HG03095 (cell line): ENCODE data around the gene PDK1.
A peak's percentile ranks its signal among the peaks of the same experiment; 100 is the strongest.
"Not testable (repeated sequence)": the region's sequence is repeated elsewhere in the genome, so short reads cannot be mapped to it uniquely, and the experiment has no call there.

Experiments
- ATAC-seq: cut with Tn5 transposase; IDR thresholded peaks from one replicate; pipeline ENCODE4 v1.9.1; 2021; ENCODE audit warnings: moderate library complexity; ENCODE audit not compliant: unreplicated experiment

PDK1 gene

DNA sequence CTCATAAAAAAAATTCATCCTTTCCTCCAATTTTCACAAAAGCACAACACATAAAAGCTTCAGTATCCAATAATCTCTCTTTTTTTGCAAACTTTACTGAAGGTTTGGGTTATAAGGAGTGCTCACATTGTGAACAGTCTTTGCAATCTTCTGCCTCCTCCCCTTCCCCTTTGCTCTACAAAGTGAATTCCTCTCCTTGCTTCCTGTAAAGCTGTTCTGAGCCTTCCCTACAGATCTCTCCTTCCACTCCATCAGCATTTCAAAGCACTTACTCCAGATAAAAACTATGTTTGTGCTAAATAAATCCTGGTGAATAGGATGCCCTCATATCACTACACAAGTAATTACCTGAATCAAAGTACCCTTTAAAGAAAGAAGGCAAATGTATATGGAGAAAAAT is 4.6 kb upstream of the PDK1 start:
- ATAC-seq = no peak

DNA sequence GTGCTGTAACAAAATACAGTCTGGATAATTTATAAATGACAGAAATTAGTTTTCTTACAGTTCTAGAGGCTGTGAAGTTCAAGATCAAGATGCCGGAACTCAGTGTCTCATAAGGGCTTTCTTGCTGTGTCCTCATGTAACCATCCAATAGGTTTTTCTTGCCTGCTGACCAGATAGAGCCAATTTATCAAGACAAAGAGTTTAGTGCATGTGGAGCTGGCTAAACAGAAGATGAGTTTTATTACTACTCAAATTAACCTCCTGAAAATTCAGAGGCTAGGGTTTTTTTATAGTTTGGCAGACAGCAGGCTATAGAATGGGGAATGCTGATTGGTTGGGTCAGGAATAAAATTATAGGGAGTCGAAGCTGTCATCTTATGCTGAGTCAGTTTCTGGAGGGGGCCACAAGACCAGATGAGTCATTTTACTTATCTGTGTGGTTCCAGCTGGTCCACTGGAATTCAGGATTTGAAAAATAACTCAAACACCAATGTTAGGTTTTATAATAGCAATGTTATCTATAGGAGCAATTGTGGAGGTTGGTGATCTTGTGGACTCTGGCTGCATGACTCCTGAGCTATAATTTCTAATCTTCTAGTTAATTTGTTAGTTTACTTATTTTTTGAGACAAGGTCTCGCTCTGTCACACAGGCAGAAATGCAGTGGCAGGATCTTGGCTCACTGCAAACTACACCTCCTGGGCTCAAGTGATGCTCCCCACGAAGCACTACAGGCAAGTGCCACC is 3.2 kb upstream of the PDK1 start:
- no peak for ATAC-seq

DNA sequence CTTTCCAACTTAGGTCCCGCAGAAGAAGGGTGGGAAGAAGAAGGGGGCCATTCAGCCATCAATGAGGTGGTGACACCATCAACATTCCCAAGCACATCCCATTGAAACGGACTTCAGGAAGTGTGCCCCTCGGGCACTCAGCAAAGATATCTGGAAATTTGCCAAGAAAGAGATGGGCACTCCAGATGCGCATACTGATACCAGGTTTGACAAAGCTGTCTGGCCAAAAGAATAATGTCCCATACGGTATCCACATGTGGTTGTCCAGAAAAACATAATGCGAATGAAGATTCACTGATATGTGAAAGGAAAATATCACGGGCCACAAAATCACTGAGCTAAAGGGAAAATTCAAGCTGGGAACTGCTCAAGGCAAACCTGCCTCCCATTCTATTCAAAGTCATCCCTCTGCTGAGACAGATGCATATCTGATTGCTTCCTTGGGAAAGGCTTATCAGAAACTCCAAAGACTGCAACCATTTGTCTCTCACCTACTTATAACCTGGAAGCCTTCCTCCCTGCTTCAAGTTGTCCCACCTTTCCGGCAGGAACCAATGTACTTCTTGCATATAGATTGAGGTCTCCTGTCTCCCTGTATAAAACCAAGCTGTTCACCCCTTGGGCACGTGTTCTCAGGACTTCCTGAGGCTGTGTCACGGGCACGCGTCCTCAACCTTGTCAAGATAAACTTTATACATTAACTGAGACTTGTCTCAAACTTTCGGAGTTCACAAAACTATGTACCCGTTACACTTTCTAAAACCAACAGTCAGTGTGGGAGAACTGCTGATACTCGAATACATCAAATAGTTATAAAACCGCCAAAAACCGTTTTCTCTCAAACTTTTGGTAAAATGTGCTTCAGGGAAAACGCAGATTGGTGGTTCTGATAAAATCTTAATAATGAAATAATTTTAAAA is 1.3 kb upstream of the PDK1 start:
- no peak for ATAC-seq

DNA sequence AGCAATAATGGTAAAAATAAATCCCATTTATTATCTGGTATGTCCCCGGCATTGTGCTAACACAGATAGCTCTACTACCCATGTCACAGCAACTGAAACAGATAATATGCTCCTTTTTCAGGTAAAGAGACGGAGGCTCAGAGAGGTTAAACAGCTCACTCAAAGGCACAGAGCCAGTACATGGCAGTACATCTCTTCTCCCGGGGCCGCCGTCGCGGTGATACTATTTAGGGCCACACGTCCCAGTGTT is 693 bp upstream of the PDK1 start:
- ATAC-seq = peak; percentile 6

DNA sequence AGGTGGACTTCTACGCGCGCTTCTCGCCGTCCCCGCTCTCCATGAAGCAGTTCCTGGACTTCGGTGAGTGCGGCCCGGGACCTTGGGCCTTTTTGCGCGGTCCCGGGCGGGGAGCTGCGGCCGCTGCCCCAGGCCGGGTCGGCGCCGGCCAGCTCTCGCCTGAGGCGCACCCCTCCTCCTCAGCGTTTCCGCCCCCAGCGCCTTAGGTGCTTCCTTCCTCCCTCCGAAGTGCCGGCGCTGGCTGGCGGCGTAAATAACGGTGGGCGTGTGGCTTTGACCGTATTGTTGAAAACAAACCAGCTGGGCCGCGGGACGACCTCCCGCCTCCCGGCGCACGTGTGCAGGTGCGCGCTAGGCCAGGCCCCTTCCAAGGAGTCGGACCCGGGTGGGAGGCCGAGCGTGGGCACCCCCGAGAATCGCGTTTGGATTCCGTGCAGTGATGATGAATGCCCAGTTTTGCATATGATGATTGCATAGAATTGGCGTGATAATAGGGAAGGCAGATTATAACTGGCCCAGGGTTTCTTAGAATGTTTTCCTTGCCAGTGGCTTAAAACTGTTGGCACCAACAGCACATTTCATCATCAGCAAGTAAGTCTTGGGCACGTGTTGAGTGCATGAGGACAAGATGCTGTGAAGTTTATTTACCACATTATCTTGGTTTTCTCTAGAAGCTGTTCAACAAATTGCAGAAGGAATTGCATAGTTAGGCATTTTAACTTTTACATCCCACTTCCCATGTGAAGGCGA is 569 bp downstream of the PDK1 start:
- ATAC-seq = peak; percentile 69

DNA sequence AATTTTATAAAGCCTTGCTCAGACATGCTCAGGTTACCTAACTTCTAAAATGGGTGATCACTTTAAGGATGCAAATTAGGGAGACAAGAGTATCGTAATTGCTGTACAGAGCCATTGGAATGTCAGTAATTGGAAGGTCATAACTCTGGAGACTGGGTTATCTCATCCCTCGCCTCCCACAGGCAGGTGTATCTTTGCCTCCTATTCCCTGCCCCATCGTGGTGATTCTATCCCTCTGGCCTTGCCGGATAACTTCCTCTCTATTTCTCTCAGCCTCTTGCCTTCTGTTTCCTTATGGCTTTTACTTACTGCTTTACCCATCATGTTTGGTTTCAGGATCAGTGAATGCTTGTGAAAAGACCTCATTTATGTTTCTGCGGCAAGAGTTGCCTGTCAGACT is 2.5 kb downstream of the PDK1 start:
- ATAC-seq = no peak

DNA sequence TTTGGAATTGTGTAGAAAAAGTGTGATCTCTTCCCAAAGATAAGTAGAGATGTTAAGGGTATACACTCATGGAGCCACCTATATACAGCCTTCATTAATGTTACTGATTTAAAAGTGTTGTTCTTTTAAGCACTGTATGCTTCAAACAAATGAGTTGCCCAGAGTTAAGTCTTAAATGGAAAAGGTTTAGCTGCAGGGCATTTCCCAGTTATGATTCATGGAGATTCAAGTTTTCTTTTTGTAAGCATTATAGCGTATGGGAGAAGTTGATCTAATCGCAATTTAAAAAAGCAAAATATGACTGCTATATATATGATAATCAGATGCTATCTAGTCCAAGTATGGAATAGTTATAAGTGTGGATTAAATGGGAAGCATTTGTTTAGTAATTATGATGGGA is 4.8 kb downstream of the PDK1 start:
- ATAC-seq = no peak

DNA sequence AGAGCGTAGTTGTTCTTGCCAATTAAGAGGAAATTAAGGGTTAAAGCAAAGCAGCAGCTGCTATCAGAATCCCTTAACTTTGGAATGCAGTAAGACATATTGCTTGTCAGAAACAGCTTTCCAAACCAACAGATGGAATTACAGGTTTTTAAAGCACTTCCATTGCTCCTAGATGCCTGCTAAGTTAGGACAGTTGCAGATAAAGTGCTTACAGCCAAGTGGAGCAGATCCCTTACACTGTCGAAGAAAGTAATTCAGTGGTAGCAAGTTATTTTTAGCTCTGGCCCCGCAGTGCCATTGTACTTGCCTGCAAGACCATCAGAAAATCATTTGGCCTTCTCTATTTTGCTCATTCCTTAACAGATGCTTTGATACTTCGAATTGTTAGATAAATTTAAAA is 5.4 kb downstream of the PDK1 start:
- no peak for ATAC-seq

DNA sequence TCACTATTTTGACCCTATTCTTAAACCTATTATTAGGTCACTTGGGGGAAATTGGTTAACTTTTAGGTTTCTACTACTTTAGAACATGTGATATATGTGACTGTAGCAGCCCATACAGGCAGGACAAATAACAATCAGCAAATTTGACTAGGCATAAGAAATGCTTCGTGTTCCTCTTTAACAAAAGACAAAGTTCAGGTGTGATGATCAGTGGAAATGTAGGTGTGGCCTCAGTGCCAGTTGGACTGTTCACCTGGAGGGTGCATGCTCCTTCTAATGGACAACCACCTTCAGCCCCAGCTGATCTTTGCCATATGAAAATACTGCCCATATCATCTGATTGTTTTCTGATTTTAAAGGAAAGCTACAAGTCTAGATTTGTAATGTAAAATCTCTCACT is 6.4 kb downstream of the PDK1 start:
- no peak for ATAC-seq

DNA sequence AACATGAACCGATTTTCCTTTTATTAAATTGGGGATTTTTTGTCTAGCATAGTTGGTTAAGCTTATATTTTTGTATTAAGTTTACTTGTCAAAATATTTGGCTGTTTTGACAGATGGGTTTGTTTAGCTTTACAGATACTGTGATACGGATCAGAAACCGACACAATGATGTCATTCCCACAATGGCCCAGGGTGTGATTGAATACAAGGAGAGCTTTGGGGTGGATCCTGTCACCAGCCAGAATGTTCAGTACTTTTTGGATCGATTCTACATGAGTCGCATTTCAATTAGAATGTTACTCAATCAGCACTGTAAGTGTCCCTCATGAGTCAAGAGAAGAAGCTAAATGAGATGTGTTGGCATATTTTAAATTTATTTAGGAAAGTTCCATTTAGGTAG is 8.5 kb downstream of the PDK1 start:
- no peak for ATAC-seq

DNA sequence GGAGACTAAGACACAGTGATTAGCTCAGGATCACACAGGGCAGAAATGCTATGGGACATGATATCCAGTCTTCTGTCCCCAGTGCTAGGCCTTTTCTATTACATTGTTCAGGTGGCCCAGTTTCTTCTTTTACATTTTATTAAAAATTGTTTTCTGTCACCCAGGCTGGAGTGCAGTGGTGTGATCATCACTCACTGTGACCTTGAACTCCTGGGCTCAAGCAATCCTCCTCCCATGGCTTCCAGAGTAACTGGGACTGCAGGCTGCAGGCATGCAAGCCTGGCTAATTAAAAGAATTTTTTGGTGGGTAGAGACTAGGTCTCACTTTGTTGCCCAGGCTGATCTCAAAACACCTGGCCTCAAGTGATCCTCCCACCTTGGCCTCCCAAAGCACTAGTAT is 15.4 kb downstream of the PDK1 start:
- no peak for ATAC-seq

DNA sequence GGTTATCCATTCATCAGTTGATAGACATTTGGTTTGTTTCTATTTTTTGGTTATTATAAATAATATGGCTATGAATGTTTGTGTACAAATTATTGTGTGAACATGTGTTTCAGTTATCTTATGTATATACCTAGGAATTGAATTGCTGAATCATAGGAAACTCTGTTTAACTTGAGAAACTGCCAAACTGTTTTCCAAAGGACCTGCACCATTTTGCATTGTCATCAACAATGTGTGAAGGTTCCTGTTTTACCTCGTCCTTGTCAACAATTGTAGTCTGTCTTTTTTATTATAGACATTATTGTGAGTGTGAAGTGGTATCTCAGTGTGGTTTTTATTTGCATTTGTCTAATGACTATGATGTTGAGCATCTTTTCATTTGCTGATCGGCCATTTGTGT is 17.1 kb downstream of the PDK1 start:
- ATAC-seq = no peak

DNA sequence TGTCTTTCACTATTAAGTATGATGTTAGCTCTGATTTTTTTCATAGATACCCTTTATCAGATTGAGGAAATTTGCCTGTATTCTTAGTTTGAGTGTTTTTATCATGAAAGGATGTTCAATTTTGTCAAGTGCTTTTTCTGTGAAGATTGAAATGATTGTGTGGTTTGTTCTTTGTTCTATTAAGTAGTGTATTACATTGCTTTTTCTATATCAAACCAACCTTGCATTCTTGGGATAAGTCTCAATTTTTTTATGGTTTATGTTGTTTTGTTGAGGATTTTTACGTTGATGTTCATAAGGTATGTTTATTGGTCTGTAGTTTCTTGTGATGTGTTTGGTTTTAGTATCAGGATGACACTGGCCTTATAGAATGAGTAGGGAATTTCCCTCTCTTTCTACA is 19.1 kb downstream of the PDK1 start:
- no peak for ATAC-seq

DNA sequence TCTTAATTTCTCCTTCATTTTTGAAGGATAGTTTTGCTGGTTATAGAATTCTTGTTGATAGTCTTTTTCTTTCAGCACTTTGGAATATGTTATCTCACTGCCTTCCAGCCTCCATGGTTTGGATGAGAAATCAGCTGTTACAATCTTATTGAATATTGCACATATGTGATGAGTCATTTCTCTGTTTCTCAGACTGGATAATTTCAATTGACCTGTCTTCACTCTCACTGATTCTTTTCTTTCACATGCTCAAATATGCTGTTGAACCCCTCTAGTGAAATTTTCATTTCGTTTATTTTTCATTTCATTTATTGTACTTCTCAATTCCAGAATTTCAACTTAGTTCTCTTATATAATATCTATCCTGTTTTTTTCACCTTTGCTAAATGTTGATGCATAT is 22.2 kb downstream of the PDK1 start:
- ATAC-seq = no peak

DNA sequence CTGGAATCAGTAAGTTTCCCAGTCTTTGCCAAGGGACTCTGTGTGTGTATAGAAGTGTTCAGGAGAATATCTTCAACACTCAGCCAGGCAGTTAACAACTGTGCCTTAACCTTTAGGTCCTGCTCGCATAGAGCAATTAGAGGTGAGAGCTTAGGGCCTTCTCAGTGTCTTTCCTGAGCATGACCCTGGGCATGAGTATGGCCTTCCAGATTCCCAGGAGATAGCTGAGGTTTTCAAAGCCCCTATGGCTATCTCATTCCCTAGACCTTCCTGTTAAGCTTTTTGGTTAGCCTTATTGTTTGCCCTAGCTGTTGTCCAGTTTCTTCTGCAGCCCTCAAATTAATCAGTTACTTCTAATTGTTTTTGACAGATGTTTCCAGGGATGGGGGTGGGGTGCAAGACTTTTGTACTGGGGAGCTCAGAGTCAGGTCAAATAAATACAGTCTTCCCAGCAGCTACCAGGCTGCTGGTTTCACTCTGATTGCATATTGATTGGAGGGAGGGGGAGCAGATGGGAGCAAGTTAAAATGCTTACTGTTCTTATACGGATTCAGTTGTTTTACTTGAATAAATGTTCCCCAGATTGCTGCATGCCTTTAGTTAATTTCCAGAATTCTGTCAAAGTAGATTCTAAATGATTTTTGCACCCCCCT is 23.1 kb downstream of the PDK1 start:
- no peak for ATAC-seq

DNA sequence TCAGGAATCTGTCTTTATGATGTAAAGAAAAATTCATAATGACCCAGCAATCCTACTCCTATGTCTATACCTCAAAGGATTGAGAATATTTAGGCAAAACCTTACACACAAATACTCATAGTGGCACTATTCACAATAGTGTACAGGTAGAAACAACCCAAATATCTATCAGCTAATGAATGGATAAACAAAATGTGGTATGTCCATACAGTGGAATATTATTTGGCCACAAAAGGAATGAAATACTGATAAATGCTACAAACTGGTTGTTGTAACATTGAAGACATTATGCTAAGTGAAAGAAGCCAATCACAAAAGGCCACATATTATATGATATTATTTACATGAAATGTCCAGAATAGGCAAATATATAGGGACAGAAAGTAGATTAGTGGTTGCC is 24.7 kb downstream of the PDK1 start:
- ATAC-seq = no peak

DNA sequence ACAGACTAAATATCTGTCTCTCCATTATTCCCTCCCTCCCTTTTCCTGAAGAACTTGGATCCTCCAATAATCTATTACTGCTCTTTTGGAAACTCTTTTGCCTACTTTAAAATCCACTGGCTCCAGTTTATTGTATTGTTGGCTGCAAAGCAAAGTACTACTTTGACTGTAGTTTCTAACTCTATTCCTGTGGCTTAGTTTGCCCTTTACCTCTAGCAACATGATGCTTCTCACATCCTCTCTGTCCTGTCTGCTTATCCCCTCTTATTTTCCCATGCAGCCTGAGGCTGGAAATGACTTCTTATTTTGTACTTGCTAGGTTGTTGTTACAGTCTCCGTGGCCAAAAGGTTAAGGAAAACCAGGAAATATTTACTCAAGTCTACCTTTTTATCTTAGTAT is 26.8 kb downstream of the PDK1 start:
- no peak for ATAC-seq

DNA sequence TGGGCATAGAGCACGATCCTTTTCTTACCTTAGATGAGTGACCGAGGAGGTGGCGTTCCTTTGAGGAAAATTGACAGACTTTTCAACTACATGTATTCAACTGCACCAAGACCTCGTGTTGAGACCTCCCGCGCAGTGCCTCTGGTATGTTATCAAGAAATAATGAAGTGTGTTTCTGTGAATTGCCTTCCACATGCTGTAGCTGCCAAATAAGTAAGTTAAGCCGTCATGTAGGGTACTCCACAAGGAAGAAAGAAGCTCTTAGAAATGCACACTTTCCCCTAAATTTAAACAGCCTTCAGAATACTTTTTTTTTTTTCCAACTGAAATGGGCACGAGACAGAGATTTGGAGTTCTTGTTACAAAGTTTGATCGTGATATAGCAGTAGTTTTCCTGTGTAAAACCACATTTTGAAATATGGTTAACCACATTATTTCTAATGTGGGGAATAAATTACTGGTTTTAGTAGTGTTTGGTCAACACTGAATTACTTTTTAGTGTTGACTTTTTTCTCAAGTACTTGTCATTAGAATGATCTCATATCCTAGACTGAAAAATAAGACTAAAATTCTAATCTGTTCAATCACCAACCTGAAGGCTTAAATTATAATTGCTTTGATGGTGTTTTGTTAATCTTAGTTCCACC is 30.5 kb downstream of the PDK1 start:
- no peak for ATAC-seq

DNA sequence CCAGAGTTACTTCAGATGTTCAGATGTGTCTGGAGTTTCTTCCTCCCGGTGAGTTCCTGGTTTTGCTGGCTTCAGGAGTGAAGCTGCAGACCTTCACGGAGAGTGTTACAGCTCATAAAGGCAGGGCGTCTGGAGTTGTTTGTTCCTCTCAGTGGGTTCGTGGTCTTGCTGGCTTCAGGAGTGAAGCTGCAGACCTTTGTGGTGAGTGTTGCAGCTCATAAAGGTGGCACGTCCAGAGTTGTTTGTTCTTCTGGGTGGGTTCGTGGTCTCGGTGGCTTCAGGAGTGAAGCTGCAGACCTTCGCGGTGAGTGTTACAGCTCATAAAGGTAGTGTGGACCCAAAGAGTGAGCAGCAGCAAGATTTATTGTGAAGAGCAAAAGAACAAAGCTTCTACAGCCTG is 31.3 kb downstream of the PDK1 start:
- not testable (repeated sequence) for ATAC-seq

DNA sequence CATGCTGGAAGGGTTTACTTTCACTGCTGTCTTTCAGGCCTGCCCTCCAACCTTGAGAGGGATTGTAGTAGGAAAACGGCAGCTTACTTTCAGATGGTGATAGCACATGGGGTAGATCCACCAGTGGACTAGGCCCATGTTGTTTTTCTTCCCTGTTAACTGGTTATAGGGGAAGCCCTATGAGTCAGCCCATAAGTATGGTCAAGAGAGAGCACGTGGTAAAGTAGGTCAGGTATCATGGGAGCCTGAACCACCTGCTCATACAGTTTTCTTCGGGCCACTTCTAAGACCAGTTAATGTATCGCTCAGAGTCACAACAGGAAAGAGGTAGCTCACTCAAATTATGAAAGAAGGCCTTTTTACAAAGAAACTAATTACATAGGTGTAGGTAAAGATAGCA is 33.0 kb downstream of the PDK1 start:
- ATAC-seq = no peak

DNA sequence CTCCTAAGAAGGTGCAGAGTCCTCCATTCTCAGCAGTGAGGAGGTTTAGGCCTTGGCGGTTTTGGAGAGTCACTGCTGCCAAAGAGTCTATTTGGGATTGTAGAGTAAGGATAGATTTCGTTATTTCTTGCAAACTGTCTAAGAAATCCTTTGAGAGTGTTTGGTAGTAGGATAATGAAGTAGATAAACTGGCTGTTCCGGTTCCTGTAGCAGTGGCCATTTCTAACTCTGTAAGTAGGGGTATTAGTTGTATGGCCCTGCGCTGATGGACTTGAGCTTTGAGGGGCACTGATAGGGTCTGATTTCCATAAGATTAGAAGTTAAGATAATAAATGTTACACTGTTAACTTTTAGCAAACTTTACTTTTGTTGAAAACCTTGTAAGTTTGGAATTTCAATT is 35.5 kb downstream of the PDK1 start:
- ATAC-seq = not testable (repeated sequence)
